Inferior parietal cortex (tissue), 1 donor: ENCODE results near the gene FSTL5.
"Not testable (repeated sequence)": the region's sequence is repeated elsewhere in the genome, so short reads cannot be mapped to it uniquely, and the experiment has no call there.

ENCODE experiments used
- DNase-seq: peaks from one replicate; pipeline ENCODE4 v3.0.0-alpha.2; 2016; ENCODE audit errors: extremely low spot score

The FSTL5 gene

DNA sequence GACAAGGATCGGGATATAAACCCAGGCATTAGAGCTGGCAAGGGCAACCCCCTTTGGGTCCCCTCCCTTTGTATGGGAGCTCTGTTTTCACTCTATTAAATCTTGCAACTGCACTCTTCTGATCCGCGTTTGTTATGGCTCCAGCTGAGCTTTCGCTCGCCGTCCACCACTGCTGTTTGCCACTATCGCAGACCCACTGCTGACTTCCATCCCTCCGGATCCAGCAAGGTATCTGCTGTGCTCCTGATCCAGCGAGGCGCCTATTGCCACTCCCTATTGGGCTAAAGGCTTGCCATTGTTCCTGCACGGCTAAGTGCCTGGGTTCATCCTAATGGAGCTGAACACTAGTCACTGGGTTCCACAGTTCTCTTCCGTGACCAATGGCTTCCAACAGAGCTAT lies 59.9 kb downstream of the FSTL5 start:
- not testable (repeated sequence) for DNase-seq

DNA sequence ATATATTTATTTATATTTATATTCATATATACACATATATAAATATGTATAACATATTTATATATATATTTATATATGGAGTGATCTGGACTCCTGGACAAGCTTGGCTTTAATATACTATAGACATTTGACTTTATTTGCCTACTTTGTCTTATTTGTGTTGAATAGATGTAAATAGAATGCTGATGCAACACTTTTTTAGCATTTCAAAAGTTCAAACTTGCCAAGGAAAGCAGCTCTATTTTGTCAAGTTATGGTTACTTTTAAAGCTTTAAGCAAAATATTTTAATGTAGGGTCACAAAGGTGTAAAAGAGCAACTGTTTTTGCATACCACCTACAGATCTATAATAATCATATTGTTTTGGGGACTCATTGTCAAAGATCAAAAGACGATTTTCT lies 61.1 kb downstream of the FSTL5 start:
- DNase-seq = no peak

DNA sequence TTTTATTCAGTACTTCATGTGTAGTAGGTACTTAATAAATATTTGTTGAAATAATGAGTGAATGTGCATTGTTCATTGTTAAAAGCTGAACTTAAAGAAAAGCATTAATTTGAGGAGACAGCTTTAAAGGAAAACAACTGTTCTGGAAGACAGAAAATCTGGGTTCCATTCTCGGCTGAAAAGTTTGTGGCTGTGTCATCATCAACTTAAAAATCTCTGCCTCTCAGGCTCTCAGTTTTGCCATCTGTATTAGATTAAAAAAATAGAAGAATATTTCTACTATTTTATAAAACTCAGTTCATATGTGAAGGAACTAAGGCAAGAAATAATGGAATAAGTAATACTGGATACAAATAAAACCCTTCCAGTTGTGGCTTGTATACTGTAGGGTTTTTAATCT lies 62.5 kb downstream of the FSTL5 start:
- DNase-seq = no peak

DNA sequence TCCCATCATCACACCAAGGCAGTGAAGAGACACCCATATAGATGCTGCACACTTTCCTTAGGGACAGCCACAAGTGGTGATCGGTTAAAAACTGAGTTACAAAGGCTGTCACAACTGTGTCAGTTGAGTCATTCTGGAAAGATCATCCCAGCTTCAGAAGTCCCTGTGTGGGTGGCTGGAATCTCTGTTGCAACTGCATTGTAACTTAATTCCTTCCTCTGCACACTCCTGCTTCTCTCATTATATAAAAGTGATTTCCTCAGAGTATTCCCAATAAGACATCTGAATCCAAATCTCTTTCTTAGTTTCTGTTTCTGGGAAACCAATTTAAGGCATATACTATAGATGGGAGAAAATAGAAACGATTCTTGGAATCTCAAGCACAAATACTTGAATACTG lies 88.1 kb downstream of the FSTL5 start:
- no peak for DNase-seq

DNA sequence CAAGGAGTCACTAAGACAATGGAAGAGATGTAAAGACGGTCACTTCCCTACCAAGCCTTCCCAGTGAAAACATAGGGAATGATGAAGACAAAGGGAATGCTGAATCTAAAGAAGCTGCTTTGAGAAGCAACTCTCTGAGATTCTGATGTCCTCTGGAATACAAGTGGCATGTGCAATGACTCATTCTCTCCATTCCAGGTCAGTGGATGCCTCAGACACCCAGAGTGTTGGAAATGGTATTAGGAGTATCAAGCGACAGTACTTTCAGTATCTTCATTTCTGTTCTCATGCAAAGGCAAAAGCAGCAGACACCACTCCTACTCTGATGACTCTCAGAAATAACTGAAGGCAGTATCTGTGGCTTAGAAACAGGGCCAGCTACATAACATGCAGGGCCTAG lies 102.6 kb downstream of the FSTL5 start:
- no peak for DNase-seq

DNA sequence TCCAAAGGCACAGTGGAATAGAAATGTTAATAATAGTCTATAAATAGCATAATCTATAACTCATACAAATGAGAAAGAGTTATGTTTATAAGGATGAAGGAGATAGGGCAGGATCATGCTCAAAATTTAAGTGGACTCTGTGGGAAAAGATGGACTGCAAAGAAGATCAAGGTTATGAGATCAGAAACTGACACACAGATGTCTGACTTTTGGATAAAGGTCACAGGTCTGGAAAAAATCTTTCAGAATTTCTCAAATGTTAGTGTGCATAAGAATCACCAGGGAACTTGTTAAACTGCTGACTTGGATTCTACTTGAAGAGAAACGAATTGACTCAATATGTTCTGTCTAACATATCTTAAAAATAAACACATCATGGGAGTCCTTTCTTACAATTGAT lies 104.1 kb downstream of the FSTL5 start:
- DNase-seq = no peak

DNA sequence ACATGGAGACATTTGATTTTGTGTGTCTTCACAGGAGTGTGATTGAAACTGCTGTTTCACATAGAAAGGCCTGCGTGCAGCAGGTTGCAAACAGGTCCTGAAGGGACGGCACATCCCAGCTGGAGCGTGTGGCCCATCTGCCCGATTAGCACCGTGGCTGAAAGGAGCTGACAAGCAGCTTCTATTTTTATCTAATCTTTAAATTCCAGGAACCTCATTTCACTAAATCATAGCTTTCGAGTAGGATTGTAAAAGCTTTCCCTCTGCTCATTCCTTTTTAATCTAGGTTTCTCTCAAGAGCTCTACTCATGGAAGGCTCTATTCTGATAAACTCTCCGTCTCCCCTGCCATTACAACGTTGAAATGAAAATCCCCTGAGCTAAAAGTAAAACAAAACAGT lies 106.8 kb downstream of the FSTL5 start:
- no peak for DNase-seq

DNA sequence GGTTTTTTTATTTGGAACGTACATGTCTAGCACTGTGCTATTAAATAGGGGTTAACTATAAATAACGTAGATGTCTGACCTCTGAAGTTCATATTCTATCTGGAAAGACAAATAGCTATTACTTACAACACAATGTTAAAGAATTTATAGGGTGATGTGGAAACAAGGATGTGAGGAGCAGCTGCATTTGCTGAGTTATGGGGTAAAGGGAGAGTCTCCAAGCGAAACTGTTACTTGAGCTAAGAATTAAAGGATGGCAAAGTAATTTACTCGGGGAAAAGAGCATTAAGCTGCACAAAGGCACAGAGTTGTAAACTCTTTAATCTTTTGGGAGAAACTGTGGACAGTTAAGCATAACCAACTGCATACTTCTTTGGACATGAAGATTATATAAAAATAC lies 117.7 kb downstream of the FSTL5 start:
- no peak for DNase-seq

DNA sequence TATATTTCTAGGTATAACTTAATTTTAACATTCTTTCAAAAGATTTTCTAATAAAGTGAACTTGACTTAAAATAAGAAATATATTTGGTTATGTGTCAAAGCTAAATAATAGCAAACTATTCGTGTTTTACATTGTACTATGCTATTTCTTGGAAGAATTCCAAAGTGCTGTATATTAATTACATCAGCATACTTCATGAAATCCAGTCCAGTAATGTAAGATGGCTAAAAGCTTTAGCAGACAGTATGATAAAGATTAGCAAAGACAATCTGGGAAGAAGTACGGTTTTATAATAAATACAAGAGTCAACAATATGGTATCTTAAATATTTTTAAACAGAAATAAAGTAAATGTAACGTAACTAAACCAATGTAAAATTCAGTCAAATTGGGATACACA lies 125.7 kb downstream of the FSTL5 start:
- no peak for DNase-seq

DNA sequence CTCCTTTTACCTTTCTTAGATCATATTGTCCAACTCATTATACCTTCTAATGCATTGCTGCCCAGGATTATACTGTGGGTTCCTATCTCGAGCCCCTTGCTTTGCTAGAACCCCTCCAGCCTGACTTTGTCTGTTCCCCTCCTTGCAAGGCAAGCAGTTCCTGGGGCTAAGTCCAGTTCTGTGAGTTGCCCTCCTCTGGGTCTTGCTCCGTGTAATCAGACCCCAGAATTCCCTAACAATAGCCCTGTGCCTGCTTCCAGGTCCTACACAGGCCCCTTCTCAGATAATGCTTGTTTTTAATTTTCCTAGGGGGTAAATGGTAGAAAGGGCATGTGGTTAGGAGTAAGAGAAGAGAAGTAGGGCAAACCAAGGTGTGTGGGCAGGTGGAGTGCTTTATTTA lies 145.9 kb downstream of the FSTL5 start:
- no peak for DNase-seq

DNA sequence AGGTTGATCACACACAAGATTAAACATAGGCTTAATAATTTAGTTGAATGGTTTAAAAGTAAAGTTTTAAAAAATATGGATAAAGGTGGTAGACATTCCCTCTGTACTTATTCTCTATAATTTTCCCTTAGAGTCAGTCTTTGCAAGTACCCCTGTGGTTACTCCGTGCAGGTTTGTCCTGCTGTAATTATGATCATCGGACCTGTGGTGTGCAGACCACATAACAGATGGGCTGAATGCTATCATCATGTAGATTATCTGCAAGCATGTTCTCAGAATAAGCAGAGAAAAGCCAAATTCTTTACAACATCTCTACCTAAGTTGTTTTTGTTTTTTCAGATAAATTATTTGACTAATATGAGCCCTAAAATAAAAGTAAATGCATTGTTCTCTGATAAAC lies 146.8 kb downstream of the FSTL5 start:
- DNase-seq = no peak

DNA sequence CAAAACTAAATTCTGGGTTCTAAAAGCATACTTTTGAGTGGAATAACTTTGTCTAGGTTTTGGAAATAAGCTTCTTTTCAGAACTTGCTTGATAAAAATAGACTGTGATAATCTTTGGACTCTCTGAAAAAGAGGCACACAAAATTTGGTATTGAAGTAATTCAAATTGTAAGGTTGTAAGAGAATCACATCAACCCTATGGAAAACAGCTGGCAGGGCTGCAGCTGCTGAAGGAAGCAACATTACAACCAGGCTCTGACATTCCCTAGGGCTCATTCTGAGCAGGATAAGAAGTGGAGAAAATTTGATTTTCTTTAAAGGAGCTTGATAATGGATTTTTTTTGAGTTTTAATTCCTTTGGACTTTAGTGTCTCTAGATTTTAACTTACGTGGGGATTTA lies 147.6 kb downstream of the FSTL5 start:
- DNase-seq = no peak

DNA sequence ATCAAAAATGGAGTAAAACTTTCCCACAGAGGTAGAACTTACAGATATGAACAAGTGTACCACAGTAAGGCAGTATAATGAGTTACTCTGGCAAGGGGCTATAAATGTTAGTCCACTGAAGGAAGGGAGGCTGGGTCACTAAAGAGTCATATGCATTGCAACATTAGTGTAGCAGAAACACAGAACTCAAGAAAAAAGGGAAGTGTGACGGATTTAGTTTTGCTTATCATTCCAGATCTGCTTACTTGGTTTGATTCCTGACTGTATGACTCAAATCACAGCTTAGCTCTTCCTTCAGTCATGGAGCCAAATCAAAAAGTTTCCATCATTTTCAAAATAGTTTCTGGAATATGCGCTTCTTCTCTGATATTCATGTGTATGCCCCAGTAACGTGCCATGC lies 148.7 kb downstream of the FSTL5 start:
- DNase-seq = peak; percentile 12

DNA sequence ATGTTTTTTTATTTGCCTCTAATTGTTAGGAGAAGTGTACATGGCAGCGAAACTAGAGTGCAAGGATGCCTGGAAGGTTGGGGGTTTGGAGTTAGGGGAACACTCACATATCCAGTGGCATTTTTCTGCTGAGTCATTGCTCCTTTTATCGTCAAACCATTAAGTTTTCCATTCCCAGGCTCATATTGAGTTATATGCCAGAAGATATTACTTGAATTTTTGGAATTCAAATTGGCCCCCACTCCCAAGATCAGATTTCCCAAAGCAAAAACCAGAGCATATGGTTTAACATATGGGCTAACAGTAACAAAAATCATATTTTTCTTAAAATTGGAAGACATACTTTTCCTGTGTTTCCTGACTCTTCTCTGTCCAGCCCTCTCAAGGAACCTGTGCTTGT lies 152.7 kb downstream of the FSTL5 start:
- peak; percentile 13 for DNase-seq

DNA sequence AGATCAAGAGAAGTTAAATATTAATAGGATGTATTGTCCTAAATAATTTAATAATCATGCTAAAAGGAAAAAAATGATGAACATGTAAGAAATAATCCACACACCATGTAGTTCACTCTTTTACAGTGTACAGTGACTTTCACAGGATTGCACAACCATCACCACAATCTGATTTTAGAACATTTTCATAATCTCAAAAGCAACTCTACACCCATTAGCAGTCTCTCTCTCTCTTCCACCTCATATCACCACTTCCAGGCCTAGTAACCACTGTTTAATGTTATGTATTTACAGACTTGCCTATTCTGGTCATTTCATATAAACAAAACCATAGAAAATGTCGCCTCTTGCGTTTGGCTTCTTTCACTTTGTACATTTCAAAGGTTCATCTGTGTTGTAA lies 153.4 kb downstream of the FSTL5 start:
- no peak for DNase-seq

DNA sequence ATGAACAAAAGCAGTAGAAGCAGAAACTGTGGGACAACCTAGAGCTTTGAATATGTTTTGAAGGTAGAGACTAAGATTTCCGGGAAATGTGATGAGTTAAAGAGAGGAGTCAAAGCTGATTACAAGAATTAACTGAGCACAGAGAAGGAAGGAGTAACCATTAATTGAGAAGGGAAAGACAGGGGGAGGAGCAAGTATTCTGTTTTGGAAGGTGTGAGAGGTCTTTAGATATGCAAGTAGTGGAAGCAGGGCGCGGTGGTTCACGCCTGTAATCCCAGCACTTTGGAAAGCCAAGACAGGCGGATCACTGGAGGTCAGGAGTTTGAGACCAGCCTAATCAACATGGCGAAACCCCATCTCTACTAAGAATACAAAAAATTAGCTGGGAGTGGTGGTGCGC lies 171.5 kb downstream of the FSTL5 start:
- no peak for DNase-seq

DNA sequence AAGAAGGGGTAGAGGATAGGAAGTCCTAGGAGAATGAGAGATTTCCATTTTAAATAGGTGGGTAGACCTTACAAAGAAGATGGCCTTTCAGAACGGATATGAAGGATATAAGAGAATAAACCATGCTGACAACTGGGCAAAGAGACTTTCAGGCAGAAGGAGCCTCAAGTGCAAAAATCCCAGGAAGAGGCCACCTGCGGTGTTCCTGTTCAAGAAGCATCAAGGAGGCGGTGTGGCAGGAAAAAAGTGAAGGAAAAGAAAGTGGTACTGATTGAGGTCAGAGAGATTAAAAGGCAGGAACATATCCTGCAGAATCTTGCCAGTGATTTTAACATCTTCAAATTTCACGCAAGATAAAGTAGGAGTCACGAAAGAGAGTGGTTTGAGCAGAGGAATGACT lies 172.0 kb downstream of the FSTL5 start:
- no peak for DNase-seq

DNA sequence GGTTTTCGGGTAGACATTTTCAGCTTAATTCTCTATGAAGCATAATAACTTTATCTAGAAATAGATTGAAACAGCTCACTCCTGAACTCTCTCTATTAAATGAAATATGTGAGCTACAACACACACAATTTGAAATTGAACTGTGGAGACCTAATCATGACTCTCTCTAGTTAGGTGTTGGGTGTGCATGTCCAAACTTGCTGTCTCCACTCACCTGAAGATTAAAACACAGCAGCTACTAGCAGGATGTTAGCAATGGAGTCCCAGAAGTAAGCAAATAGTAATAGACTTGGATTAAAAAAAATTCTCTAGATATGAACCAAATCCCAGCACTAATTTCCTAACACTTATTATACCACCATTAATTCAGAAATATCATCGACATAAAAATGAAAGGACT lies 173.1 kb downstream of the FSTL5 start:
- no peak for DNase-seq

DNA sequence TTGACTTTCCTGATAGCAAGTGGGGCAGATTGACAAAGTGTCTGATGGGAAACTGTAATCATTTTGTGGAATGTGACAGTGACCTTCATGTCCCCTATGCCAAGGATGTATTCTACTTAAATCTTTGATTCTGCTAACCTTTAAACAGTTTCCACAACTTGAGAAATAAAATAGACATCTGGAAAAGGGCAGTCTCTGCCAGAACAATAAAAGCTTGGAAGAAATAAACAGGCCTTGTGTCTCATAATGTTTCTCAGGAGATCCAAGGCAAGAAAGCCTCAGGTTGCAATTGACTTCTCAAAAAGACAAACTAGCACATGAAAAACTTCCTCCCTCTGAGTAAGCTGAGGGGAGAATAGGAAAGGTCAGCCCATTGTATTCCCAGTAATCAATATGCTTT lies 174.9 kb downstream of the FSTL5 start:
- no peak for DNase-seq

DNA sequence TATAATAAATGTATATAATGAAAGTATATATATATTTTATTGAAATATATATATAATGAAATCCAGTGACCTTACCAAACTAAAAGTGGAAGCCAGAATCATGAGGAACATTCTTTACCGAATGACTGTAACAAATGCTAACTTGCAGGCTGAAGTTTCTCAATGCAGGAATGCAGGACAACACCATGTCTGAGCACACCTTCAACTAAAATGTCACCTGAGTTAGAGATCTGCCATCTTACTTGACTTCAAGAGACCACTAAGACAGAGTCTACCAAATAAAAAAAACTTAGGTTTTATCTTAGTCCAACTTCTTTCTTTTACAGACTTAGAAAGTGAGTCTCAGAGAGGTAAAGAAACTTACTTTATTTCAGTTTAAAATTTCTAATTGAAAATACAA lies 176.2 kb downstream of the FSTL5 start:
- no peak for DNase-seq

DNA sequence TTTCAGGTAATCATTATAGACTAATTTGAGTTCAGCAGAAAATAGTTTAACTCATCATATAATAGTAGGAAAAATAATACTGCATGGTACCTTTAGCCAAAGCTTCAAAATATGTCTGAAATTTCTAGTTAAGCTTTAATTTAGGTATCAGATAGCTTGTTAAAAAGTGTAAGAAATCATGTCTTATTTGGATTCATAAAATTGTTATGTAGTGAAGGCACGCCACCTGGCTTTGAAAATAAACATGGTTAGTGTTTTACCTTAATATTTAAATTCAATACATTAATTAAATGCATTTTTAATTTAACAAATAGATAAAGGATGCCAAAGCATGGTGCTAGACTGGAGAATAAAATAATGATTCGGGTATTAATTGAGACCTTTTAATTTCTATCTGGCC lies 211.4 kb downstream of the FSTL5 start:
- DNase-seq = no peak

DNA sequence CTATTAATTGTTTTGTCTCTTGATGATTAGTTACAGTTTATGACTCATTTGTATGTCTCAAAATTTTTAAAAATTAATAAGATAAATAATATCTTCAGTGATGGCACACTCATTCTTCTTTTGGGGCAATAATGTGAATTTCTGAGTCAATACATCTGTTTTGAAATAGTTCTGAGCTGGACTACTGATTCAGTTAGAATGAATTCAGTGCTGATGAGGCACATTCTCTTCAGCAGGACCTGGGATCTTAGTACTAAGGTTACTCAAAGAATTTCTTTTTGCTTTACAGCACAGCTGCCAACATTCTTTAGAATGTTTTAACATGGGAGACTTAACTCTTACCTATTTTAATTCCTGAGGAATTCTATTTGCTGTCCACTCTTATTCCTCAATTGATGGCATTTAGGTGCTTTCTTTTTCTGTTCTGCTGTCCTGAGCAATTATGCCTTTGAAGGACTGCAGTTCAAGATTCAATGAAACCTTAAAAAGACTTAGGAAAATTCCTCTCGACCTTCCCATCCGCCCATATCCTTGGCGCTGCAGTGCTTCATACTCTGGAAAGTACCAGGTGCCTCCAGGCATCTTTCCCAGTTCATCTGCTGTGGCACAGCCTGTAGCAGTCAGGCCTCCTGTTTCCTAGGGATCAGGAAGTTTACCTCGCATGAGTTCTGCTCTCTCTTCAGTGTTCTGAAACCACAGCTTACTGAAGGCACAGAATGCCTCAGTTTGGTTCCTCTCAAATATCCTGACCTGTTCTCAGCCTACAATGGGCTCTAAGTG lies 213.7 kb downstream of the FSTL5 start:
- DNase-seq = no peak

DNA sequence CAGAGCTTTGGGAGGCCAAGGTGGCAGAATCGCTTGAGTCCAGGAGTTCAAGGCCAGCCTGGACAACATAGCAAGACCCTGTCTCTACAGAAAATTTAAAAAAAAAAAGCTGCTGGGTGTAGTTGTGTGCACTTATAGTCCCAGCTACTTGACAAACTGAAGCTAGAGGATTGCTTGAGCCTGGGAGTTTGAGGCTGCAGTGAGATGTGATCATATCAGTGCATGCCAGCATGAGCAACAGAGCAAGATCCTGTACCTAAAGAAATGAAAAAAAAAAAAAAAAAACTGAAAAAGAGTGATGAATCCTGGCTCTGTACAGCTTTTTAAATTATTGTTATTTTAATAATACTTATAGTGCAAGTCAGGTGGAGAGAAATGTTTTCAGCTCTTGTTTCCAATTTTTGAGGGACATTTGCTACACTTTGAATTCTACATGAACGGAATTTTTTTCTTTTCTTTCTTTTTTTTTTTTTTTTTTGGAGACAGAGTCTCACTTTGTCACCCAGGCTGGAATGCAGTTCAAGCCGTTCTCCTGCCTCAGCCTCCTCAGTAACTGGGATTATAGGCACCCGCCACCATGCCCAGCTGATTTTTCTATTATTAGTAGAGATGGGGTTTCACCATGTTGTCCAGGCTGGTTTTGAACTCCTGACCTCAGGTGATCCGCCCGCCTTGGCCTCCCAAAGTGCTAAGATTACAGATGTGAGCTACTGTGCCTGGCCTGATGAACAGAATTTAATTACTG lies 215.6 kb downstream of the FSTL5 start:
- DNase-seq = no peak

DNA sequence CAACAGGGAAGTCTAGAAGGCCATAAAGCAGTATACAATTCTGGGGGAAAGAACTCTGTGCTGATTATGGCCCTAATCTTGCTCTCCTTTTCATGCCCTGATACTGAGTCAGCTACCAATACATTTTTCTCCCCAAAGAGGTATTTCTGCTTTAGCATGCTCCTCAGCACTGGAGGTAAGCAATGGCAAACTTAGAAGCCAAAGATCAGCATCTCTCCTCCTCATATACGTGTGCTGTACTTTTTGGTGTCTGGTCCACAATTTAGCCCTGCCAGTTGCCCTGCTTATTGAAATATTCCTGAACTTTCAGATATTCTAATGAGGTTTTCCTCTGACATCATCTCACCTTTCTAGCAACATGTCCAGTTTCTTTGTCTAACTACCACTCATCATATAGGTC lies 226.2 kb downstream of the FSTL5 start:
- DNase-seq = no peak
